Gastrocnemius medialis (tissue), 4 donors: ENCODE data around the gene ATG10. TPM values are rescaled to one million over a fixed set of nuclear protein-coding genes. Genes with fewer than 3 reads are reported as not detected.

Source experiments
- ATAC-seq, 2 donors: fragments of 150-250 bp; one replicate each; pipeline ENCODE4 v1.9.1; 2016
- DNase-seq, 2 donors: peaks; one replicate each; pipeline ENCODE4 v3.0.0-alpha.2; 2019
- H3K27ac ChIP-seq, 4 donors: fragments of 200-600 bp; sonication (generic); 1 replicate in 1 of 4; 2 replicates in 3 of 4; pipeline ENCODE4 v1.5.1; 2016 to 2018; ENCODE audit warnings: mild to moderate bottlenecking in 2 of 4, moderate library complexity in 1 of 4
- H3K27me3 ChIP-seq, 3 donors: fragments of 200-600 bp; sonication (generic) in 2 of 3; 1 replicate in 1 of 3; 2 replicates in 2 of 3; pipeline versions ENCODE4 v1.5.1 to v1.6.0; 2016 to 2019; ENCODE audit warnings: mild to moderate bottlenecking in 1 of 3, moderate library complexity in 1 of 3
- H3K36me3 ChIP-seq, 2 donors: fragments of 200-600 bp; sonication (generic) in 1 of 2; one replicate each; pipeline ENCODE4 v1.5.1; 2017 to 2018
- H3K4me1 ChIP-seq, 2 donors: fragments of 200-600 bp; sonication (generic) in 1 of 2; one replicate each; pipeline ENCODE4 v1.5.1; 2016 to 2017; ENCODE audit warnings: mild to moderate bottlenecking in 2 of 2
- H3K4me3 ChIP-seq, 4 donors: fragments of 200-600 bp; sonication (generic) in 3 of 4; 1 replicate in 1 of 4; 2 replicates in 3 of 4; pipeline ENCODE4 v1.5.1; 2016 to 2019; ENCODE audit warnings: mild to moderate bottlenecking in 2 of 4
- H3K9me3 ChIP-seq, 3 donors: fragments of 200-600 bp; sonication (generic) in 2 of 3; 1 replicate in 1 of 3; 2 replicates in 2 of 3; pipeline ENCODE4 v1.5.1; 2016 to 2019
- POLR2A ChIP-seq, 2 donors: fragments of 450-650 bp; IDR thresholded peaks; one replicate each; pipeline ENCODE4 v1.6.1; 2017; ENCODE audit warnings: antibody characterized with exemption in 2 of 2, mild to moderate bottlenecking in 2 of 2, moderate library complexity in 2 of 2
- in situ Hi-C, 4 donors: fragments of 200-750 bp; cut with MboI; loops; one replicate each; pipeline versions ENCODE4 v1.15.0 to v1.8.0; 2017; ENCODE audit warnings: low sequenced_read_pairs in 4 of 4
- intact Hi-C: fragments of 100-400 bp; cut with DNase I; formaldehyde crosslinking; loops from one replicate; pipeline ENCODE4 v1.15.1; 2023; ENCODE audit warnings: low total_unique reads
- total RNA-seq, 4 donors: library from RNA; depleted of rRNA; stranded (reverse); fragments of >200 nt; gene quantifications; one replicate each; pipeline versions ENCODE4 v1.1.0 to v1.2.3, GENCODE V29; 2016
- TF ChIP-seq, protein P1 (sequence below), 5 experiments: fragments of 450-650 bp in 3 of 5; fragments of 200-600 bp in 2 of 5; sonication (generic) in 2 of 5; IDR thresholded peaks in 4 of 5; conservative IDR thresholded peaks in 1 of 5; 1 replicate in 4 of 5; 2 replicates in 1 of 5; pipeline ENCODE4 v1.5.1; 2016 to 2019; ENCODE audit warnings: antibody characterized with exemption in 5 of 5, mild to moderate bottlenecking in 3 of 5, moderate library complexity in 3 of 5

The ATG10 gene
- total RNA-seq, result 1 to 10 TPM; 2.9 to 8.5 (median 6.0) TPM

GRCh38 chr5:81971712-81972491 is at the start of gene ATG10:
TSS of gene ATG10 (plus strand) at chr5:81972023. CDS start at chr5:81987571, 15,548 bp downstream.
- Histone ChIP-seq H3K4me3 (peak within 1 kb of the TSS; percentile 79 to 93 (median 82)), H3K9me3 (no peaks in the 10 kb centered on the region), H3K36me3 (no peaks in the 10 kb centered on the region), H3K27me3 (no peaks in the 10 kb centered on the region), H3K4me1 (peaks cover 0 to 8% of the 10 kb centered on the region in 2 donors), H3K27ac (peak within 1 kb of the TSS; percentile 93 to 99 (median 98))
- DNase-seq (peak; percentile 79 to 87), ATAC-seq (peak; percentile 94 to 96)
- peak; percentile 95 to 97 for TF ChIP-seq POLR2A (IDR thresholded peaks at IDR 0.05)
- TF ChIP-seq, protein P1, sequence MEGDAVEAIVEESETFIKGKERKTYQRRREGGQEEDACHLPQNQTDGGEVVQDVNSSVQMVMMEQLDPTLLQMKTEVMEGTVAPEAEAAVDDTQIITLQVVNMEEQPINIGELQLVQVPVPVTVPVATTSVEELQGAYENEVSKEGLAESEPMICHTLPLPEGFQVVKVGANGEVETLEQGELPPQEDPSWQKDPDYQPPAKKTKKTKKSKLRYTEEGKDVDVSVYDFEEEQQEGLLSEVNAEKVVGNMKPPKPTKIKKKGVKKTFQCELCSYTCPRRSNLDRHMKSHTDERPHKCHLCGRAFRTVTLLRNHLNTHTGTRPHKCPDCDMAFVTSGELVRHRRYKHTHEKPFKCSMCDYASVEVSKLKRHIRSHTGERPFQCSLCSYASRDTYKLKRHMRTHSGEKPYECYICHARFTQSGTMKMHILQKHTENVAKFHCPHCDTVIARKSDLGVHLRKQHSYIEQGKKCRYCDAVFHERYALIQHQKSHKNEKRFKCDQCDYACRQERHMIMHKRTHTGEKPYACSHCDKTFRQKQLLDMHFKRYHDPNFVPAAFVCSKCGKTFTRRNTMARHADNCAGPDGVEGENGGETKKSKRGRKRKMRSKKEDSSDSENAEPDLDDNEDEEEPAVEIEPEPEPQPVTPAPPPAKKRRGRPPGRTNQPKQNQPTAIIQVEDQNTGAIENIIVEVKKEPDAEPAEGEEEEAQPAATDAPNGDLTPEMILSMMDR (IDR thresholded peaks at IDR 0.05 in 4 of 5, conservative IDR thresholded peaks at IDR 0.05 in 1 of 5), result peak in 1 of 5 experiments; percentile 9
- in situ Hi-C loops (loop anchor here in 3 of 4 donors (5.0 to 25.0 kb wide), 4 partner anchors 220 to 465 kb away; partner anchors contain the start of gene SSBP2 (in 1 of the 3)), intact Hi-C loops (loop anchor here (2.0 to 10.0 kb wide), 7 partner anchors 119 to 1103 kb away; partner anchors contain the start of genes SSBP2, TMEM167A and XRCC4)

- H3K9me3 ChIP-seq, result no peaks in the 10 kb centered on the region
- intact Hi-C loops, result no loop called here
- DNase-seq, result no peak
- H3K4me3 ChIP-seq, result no peak overlapping the region
- TF ChIP-seq, protein P1 (IDR thresholded peaks at IDR 0.05 in 4 of 5, conservative IDR thresholded peaks at IDR 0.05 in 1 of 5), result no peak
- no peak for TF ChIP-seq POLR2A (IDR thresholded peaks at IDR 0.05)
- H3K27ac ChIP-seq, result no peak overlapping the region
- ATAC-seq, result no peak
- no peaks in the 10 kb centered on the region for H3K4me1 ChIP-seq
- in situ Hi-C loops, result no loop called here
- H3K27me3 ChIP-seq, result no peaks in the 10 kb centered on the region
- H3K36me3 ChIP-seq, result no peaks in the 10 kb centered on the region
Observed at GRCh38 chr5:81922854-81923279, 49.0 kb upstream of the ATG10 start.

DNA sequence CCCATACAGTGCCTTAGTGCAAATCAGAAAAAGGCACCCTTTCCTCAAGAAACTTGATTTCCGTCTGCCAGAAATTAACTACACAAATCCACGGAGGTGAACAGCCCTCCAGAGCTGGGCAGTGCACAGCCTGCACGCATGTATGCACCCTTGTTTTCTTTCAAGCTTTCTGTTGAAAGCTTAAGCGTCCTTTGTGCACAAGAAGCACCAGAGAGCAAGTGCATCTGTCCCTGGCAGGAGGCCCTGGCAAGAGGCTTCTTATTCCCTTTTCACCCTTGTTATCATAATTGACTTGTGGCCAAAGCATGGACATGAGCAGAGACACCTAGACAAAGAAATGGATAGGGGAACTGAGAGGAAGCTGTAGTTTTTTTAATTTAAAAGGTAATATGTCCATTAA is 47.4 kb upstream of the ATG10 start:
- intact Hi-C loops, result no loop called here
- no peak for DNase-seq
- Histone ChIP-seq H3K9me3 (no peaks in the 10 kb centered on the region), H3K36me3 (no peaks in the 10 kb centered on the region), H3K4me3 (no peak overlapping the region), H3K27ac (no peak overlapping the region), H3K4me1 (no peaks in the 10 kb centered on the region), H3K27me3 (no peaks in the 10 kb centered on the region)
- in situ Hi-C loops, result no loop called here
- no peak for ATAC-seq
- TF ChIP-seq, protein P1 (IDR thresholded peaks at IDR 0.05 in 4 of 5, conservative IDR thresholded peaks at IDR 0.05 in 1 of 5), result no peak
- TF ChIP-seq POLR2A (IDR thresholded peaks at IDR 0.05), result no peak

- H3K4me3 ChIP-seq, result no peak overlapping the region
- TF ChIP-seq POLR2A (IDR thresholded peaks at IDR 0.05), result no peak
- TF ChIP-seq, protein P1 (IDR thresholded peaks at IDR 0.05 in 4 of 5, conservative IDR thresholded peaks at IDR 0.05 in 1 of 5), result no peak
- no peak for DNase-seq
- no peaks in the 10 kb centered on the region for H3K4me1 ChIP-seq
- intact Hi-C loops (no loop called here), in situ Hi-C loops (no loop called here)
- H3K27me3 ChIP-seq, result no peaks in the 10 kb centered on the region
- H3K36me3 ChIP-seq, result no peaks in the 10 kb centered on the region
- H3K27ac ChIP-seq, result no peak overlapping the region
- H3K9me3 ChIP-seq, result no peaks in the 10 kb centered on the region
- no peak for ATAC-seq
Observed at GRCh38 chr5:81925009-81925408, 46.8 kb upstream of the ATG10 start.
